Measurements from ENCODE around the gene SDCCAG8. TPM values are rescaled to one million over a fixed set of nuclear protein-coding genes. Genes with fewer than 3 reads are reported as not detected.

Gene SDCCAG8
- polyA plus RNA-seq, 2 of the 4 experiments (the other 2 are of a cell fraction): 48.8 to 64.8 TPM

GRCh38 chr1:243490748-243491686 lies 235.2 kb downstream of the SDCCAG8 start:
- no peak for TF ChIP-seq POLR2A (IDR thresholded peaks at IDR 0.05; ENCODE audit: low read length)
- no peak for TF ChIP-seq ZFP36 (IDR thresholded peaks at IDR 0.05; ENCODE audit: borderline replicate concordance, partially characterized antibody)
- no peak for TF ChIP-seq E2F6 (IDR thresholded peaks at IDR 0.05; ENCODE audit: borderline replicate concordance, low read depth)
- no peak for TF ChIP-seq TFCP2L1 (CRISPR knock-in tag; IDR thresholded peaks at IDR 0.05)
- no peak for TF ChIP-seq MAX (IDR thresholded peaks at IDR 0.05)
- TF ChIP-seq HOXB13 (CRISPR knock-in tag; IDR thresholded peaks at IDR 0.05; ENCODE audit: low read depth): no peak
- TF ChIP-seq EP300 (IDR thresholded peaks at IDR 0.05): no peak
- no peak for TF ChIP-seq CHD4 (IDR thresholded peaks at IDR 0.05; ENCODE audit: borderline replicate concordance)
- TF ChIP-seq BHLHE40 (IDR thresholded peaks at IDR 0.05; ENCODE audit: low read depth, low read length): no peak
- TF ChIP-seq NPAS2 (CRISPR knock-in tag; IDR thresholded peaks at IDR 0.05; ENCODE audit: borderline replicate concordance): no peak
- TF ChIP-seq ESRRA (IDR thresholded peaks at IDR 0.05; ENCODE audit: borderline replicate concordance, low read length): no peak
- 94% methylated on average over 8 of the region's 8 CpGs for WGBS (ENCODE audit: missing lambda C conversion rate)
- no peak overlapping the region for H3K27ac ChIP-seq
- ChIA-PET POLR2A (no interaction called here), CTCF (interaction anchor here (1.3 to 2.4 kb wide), 2 partner anchors 16 to 782 kb away, joined by 3 to 6 read pairs; no protein-coding TSS in a partner anchor)
- no peak overlapping the region for H3K4me2 ChIP-seq
- H3K9me3 ChIP-seq: no peaks in the 10 kb centered on the region
- 0 out of 3 replicates have a peak, but pooled peaks cover 4% of the 10 kb centered on the region for H3K4me1 ChIP-seq
- ATAC-seq (no peak), FAIRE-seq (no peak), DNase-seq (ENCODE audit: low read depth in 1 of 2, low spot score in 1 of 2) (no peak)
- H3K4me3 ChIP-seq: no peak overlapping the region

GRCh38 chr1:243493156-243494129 lies 237.6 kb downstream of the SDCCAG8 start:
- CTCF ChIA-PET: interaction anchor here (1.0 to 1.9 kb wide), 2 partner anchors 11 to 780 kb away, joined by 3 to 4 read pairs; no protein-coding TSS in a partner anchor
- WGBS (ENCODE audit: missing lambda C conversion rate): 87% methylated on average over 11 of the region's 14 CpGs

GRCh38 chr1:243494741-243495431 lies 239.0 kb downstream of the SDCCAG8 start:
- WGBS (ENCODE audit: missing lambda C conversion rate): 89% methylated on average over 9 of the region's 15 CpGs
- CTCF ChIA-PET: interaction anchor here (1.0 to 1.3 kb wide), 2 partner anchors 13 to 779 kb away, joined by 3 read pairs; no protein-coding TSS in a partner anchor
- Histone ChIP-seq H3K27ac (no peak overlapping the region; a peak in 1 of 6 replicates), H3K4me1 (no peaks in the 10 kb centered on the region), H3K4me2 (no peak overlapping the region), H3K9me3 (no peaks in the 10 kb centered on the region), H3K4me3 (no peak overlapping the region)
- TF ChIP-seq TP53 (CRISPR knock-in tag; IDR thresholded peaks at IDR 0.05) (no peak), FOXS1 (CRISPR knock-in tag; IDR thresholded peaks at IDR 0.05) (no peak), HMGXB4 (CRISPR knock-in tag; IDR thresholded peaks at IDR 0.05; ENCODE audit: borderline replicate concordance) (no peak), HOXA7 (CRISPR knock-in tag; IDR thresholded peaks at IDR 0.05) (no peak), ZC3H11A (IDR thresholded peaks at IDR 0.05) (no peak), KDM1A (IDR thresholded peaks at IDR 0.05; ENCODE audit: low read depth) (no peak), ELK1 (IDR thresholded peaks at IDR 0.05; ENCODE audit: low read depth, low read length) (no peak), E2F6 (IDR thresholded peaks at IDR 0.05; ENCODE audit: borderline replicate concordance, low read depth) (no peak), TFCP2L1 (CRISPR knock-in tag; IDR thresholded peaks at IDR 0.05) (no peak), RAD21 (conservative IDR thresholded peaks at IDR 0.05 in 1 of 2, IDR thresholded peaks at IDR 0.05 in 1 of 2) (no peak)
- no peak for DNase-seq (ENCODE audit: low read depth in 1 of 2, low spot score in 1 of 2)
- ATAC-seq: peak in 1 of 2 experiments; percentile 19; a peak in 2 of 6 replicates
- no peak for FAIRE-seq
- POLR2A ChIA-PET: no interaction called here

More at GRCh38 chr1:243493156-243494129, 237.6 kb downstream of the SDCCAG8 start:
- no peak overlapping the region for H3K4me2 ChIP-seq
- DNase-seq (ENCODE audit: low read depth in 1 of 2, low spot score in 1 of 2) (no peak), ATAC-seq (no peak), FAIRE-seq (no peak)
- H3K4me3 ChIP-seq: no peak overlapping the region
- H3K27ac ChIP-seq: no peak overlapping the region
- 0 out of 3 replicates have a peak, but pooled peaks cover 4% of the 10 kb centered on the region for H3K4me1 ChIP-seq
- H3K9me3 ChIP-seq: no peaks in the 10 kb centered on the region
- POLR2A ChIA-PET: no interaction called here
- peak; percentile 16 for TF ChIP-seq MAFK (IDR thresholded peaks at IDR 0.05; ENCODE audit: partially characterized antibody)
- no peak for TF ChIP-seq NR3C1 (IDR thresholded peaks at IDR 0.05)

All from A549 (cell line).